NCI-H446 treated with DMSO at 0.1 percent for 48 hours (cell line): ENCODE measurements around the gene HUWE1.
"Not testable (repeated sequence)": the region's sequence is repeated elsewhere in the genome, so short reads cannot be mapped to it uniquely, and the experiment has no call there.

Experiments
- DNase-seq: peaks from one replicate; lab custom pipeline; 2025; lab: John Stamatoyannopoulos, UW

Gene HUWE1

GRCh38 chrX:53605004-53605403 is 81.5 kb downstream of the HUWE1 start:
- no peak for DNase-seq

- no peak for DNase-seq
Measured at GRCh38 chrX:53599781-53600396, 86.6 kb downstream of the HUWE1 start.

GRCh38 chrX:53598169-53598568 is 88.3 kb downstream of the HUWE1 start:
- no peak for DNase-seq

- DNase-seq: no peak
Measured at GRCh38 chrX:53595266-53595810, 91.2 kb downstream of the HUWE1 start.

GRCh38 chrX:53594354-53594753 is 92.2 kb downstream of the HUWE1 start:
- DNase-seq: no peak

- DNase-seq: no peak
Measured at GRCh38 chrX:53587795-53588420, 98.6 kb downstream of the HUWE1 start.

- DNase-seq: no peak
Measured at GRCh38 chrX:53584891-53585290, 101.6 kb downstream of the HUWE1 start.

GRCh38 chrX:53583571-53583970 is 102.9 kb downstream of the HUWE1 start:
- DNase-seq: no peak

GRCh38 chrX:53580742-53581504 is 105.6 kb downstream of the HUWE1 start:
- DNase-seq: no peak

GRCh38 chrX:53571494-53571893 is 115.0 kb downstream of the HUWE1 start:
- no peak for DNase-seq

GRCh38 chrX:53563324-53563723 is 123.2 kb downstream of the HUWE1 start:
- no peak for DNase-seq

- DNase-seq: no peak
Measured at GRCh38 chrX:53561912-53562311, 124.6 kb downstream of the HUWE1 start.

- DNase-seq: no peak
Measured at GRCh38 chrX:53558646-53559045, 127.9 kb downstream of the HUWE1 start.

- no peak for DNase-seq
Measured at GRCh38 chrX:53556868-53557267, 129.7 kb downstream of the HUWE1 start.

- no peak for DNase-seq
Measured at GRCh38 chrX:53550756-53551463, 135.6 kb downstream of the HUWE1 start.

- no peak for DNase-seq
Measured at GRCh38 chrX:53547668-53548067, 138.9 kb downstream of the HUWE1 start.

- no peak for DNase-seq
Measured at GRCh38 chrX:53544936-53545335, 141.6 kb downstream of the HUWE1 start.

GRCh38 chrX:53538781-53539180 is 147.7 kb downstream of the HUWE1 start:
- no peak for DNase-seq

- DNase-seq: not testable (repeated sequence)
Measured at GRCh38 chrX:53531255-53531966, 155.1 kb downstream of the HUWE1 start.

GRCh38 chrX:53526999-53527398 is 159.5 kb downstream of the HUWE1 start:
- DNase-seq: no peak

- no peak for DNase-seq
Measured at GRCh38 chrX:53511322-53511721, 175.2 kb downstream of the HUWE1 start.

GRCh38 chrX:53504035-53504434 is 182.5 kb downstream of the HUWE1 start:
- DNase-seq: not testable (repeated sequence)
